GM21526 (cell line): ENCODE data around the gene TSC2.

Experiments used
- ATAC-seq: cut with Tn5 transposase; IDR thresholded peaks from one replicate; pipeline ENCODE4 v1.9.1; 2021; ENCODE audit warnings: moderate library complexity; ENCODE audit not compliant: unreplicated experiment, low FRiP score

The TSC2 gene

DNA sequence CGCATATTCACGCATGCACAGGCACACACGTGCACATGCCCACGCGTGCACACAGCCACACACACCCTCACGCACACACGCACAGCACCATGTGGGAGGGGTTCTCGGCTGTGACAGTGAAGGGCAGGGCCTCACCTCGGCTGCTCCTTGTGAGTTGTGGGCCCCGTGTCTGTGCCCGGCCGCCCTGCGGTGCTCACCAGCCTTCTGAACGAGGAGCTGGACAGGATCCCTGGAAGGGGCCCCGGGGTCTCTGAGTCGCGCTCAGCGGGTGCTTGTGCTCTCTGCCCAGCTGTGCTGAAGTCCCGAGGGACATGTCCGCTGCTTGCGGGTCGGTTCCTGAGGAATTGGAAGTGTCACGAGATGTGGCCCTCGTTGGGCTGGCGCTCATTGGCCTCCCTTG is 16.1 kb downstream of the TSC2 start:
- no peak for ATAC-seq

DNA sequence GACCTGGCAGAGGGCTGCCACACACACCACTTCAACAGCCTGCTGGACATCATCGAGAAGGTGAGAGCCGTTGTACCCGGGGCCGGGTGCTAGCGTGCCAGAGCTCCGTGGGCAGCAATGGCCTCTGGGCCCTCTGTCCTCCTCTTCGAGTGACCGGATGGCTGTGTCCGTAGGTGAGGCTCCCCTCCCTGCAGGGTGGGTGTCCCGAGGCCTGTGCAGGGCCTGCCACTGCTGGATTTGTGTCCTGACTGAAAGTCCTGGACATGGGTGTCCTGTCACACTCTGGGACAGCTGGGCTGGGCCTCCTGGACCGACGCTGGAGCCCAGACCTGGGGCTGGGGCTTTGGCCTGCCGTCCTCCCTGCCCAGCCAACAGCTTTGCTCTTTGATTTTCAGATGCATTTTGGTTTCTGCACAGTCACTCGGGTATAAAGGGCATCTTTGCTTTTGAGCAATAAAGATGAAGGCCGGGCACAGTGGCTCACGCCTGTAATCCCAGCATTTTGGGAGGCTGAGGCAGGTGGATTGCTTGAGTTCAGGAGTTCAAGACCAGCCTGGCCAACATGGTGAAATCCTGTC is 16.7 kb downstream of the TSC2 start:
- no peak for ATAC-seq

DNA sequence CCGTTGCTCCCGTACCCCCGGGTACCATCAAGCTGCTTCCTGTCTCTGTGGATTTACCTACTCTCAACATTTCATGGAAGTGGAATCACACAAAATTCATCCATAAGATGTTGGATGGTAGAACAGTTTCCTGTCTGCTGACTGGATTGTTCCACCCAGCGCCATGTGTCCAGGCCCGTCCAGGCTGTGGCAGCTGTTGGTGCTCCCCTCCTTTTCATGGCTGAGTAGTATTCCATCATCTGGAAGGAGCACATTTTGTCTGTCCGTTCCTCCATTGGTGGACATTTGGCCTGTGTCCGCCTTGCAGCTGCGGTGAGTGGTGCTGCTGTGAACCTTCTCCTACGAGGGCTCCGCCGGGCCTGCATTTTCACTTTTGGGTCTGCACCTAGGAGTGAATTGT is 18.4 kb downstream of the TSC2 start:
- no peak for ATAC-seq

DNA sequence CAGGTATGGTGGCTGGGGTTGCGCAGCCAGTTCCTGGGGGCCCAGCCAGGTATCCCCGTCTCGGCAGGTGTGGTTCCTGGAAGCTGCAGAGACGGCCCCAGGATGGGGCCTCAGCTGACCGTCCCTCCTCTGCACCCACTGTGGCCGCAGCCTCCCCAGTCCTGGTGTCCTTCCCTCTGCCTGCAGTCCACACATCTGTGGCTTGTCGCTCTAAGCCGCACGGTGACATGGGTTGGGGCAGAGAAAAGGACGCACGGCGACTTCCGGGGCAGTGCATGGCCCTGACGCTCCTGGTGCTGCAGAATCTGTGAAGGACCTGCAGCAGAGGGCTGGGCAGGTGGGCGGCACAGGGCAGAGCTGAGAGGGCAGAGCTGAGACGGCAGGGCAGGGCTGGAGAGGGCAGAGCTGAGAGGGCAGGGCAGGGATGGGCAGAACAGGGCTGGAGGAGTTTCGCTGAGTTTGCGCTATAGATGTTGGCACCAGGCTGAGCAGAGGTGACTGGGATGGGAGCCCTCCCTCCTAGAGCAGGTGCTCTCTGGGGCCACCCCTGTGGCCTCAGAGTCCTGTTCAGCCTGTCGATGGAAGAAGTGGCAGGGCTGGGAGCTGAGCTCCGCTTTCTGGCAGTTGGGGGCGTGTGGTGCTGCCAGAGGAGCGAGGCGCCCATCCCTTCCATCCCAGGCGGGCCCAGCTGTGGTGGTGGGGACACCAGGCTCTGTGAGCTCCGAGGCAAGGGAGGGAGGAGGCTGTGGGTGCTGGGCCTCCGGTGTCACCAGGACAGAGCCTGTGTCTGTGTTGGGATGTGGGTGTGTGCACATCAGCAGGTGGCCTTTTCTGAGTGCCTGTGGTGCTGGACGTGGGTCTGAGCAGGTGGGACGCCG is 23.0 kb downstream of the TSC2 start:
- no peak for ATAC-seq

DNA sequence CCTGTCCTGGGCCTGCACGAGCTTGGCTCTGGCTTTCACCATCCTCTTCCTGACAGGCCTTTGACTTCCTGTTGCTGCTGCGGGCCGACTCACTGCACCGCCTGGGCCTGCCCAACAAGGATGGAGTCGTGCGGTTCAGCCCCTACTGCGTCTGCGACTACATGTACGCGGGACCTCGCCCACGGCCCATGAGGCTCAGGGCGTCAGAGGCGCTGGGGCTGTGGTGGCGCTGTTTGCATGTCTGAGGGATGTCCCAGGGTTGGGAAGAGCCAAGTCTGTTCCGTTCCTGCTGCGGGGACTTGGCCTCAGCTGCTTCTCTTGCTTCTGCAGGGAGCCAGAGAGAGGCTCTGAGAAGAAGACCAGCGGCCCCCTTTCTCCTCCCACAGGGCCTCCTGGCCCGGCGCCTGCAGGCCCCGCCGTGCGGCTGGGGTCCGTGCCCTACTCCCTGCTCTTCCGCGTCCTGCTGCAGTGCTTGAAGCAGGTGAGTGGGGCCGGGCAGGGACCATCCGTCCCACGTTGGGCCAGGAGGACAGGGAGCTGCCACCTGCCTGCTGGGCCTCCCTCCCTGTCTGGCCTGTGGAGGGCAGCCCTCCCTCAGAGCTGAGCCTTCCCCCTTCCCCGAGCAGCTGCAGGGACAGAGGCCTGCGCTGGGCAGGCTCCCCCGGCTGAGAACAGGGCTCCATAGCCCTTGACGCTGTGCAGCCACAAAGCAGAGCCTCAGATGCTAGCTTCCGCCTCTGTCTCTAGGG is 23.8 kb downstream of the TSC2 start:
- no peak for ATAC-seq

DNA sequence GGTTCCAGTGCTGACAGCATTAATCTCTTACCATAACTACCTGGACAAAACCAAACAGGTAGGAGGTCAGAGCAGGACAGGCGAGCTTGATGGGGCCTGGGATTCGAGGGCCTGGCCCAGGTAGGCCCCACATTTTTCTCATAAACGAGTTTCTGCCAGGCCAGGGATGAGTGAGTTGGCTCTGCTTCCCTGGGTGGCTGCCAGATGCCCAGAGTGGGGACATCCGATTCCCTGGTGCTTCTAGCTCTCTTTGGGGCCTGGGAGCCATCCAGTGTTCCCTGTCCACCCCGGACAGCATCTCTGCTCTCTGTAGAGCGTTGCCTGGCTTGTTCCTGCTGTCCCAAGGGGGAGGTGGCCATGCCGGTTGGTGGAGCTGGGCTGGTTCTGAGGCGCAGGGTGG is 25.1 kb downstream of the TSC2 start:
- no peak for ATAC-seq

DNA sequence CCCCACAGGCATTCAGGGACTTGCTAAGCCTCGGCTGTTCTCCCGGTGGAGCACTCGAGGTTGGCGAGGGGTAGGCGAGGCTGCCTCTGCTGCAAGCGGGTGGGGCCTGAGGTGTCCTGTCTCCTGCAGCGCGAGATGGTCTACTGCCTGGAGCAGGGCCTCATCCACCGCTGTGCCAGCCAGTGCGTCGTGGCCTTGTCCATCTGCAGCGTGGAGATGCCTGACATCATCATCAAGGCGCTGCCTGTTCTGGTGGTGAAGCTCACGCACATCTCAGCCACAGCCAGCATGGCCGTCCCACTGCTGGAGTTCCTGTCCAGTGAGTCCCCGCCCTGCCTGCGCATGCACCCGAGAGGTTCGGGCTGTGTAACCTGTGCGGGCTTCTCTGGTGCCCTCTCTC is 26.3 kb downstream of the TSC2 start:
- no peak for ATAC-seq

DNA sequence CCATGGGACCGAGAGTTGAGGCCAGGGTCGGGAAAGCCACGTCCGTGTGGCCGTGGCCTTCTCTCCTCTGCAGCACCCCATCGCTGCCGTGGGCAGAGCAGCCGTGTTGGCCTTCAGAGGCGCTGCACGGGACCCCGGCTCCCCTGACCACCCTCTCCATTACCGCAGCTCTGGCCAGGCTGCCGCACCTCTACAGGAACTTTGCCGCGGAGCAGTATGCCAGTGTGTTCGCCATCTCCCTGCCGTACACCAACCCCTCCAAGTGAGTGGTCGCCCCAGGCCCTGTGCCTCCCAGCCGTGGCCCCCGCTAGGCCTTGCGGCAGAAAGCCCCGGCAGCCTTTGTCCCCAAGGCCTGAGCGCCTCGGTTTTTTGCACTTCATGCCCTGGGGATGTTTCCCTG is 27.8 kb downstream of the TSC2 start:
- ATAC-seq: no peak

DNA sequence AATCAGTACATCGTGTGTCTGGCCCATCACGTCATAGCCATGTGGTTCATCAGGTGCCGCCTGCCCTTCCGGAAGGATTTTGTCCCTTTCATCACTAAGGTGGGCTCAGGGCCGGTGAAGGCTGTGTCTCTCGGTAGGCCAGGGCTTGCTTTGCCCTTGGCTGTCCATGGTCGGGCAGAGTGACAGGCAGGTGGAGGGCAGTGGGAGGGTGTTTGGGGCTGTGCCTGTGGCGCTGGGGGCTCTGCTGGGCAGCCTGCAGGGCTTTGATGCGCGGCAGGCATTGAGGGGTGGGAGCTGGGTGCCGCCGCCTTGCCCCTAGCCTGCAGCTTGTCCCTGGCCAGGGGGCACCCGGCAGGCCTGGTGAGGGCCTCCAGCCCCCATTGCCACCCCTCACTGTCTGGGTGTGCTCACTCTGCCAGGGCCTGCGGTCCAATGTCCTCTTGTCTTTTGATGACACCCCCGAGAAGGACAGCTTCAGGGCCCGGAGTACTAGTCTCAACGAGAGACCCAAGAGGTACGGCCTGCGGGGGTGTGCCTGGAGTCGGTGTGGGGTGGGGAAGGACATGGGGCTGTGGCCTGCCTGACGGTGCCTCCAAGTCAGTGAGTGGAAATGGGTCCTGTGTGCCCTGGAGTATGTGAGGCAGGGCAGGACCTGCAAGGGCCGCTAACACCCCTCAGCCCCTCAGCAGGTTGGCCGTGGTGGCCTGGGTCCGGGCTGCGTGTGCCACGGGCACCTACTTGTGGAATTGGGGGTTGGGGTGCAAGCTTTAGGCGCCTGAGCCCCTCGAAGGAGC is 28.5 kb downstream of the TSC2 start:
- no peak for ATAC-seq

DNA sequence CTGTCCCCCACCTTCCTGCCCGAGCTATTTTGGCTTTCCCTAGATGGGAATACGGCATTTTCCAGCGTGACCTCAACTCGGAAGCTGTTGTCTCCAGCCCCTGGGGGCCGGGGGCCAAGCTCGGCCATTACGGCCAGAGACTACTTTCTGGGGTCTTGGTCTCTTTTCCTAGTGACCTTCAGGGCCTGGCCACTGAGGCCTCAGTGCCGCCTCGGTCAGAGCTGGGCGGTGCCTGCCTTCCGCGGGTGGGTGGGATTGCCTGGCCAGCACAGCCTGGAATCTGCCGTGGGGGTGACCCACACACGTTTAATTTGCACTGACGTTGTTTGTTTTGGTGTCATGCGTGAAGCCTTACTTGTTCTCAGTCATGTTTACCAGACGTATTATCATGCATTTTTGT is 29.2 kb downstream of the TSC2 start:
- ATAC-seq: no peak

DNA sequence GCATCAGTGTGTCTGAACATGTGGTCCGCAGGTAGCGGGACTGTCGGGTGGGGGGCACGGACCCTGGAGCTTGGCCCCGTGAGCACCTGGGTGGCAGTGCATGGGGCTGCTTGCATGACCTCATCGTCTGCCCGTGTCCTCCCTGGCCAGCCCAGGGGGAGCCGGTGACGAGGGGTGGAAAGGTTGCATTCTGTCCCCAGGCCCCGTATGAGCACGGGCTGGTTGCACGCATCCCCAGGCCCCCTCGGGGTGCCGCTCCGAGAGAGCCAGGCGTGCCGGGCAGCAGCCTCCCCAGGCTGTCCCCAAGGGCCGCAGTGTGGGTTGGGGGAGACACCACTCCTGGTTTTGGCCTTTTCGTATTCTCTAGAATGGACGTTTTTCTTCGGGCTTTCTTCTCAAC is 29.9 kb downstream of the TSC2 start:
- no peak for ATAC-seq

DNA sequence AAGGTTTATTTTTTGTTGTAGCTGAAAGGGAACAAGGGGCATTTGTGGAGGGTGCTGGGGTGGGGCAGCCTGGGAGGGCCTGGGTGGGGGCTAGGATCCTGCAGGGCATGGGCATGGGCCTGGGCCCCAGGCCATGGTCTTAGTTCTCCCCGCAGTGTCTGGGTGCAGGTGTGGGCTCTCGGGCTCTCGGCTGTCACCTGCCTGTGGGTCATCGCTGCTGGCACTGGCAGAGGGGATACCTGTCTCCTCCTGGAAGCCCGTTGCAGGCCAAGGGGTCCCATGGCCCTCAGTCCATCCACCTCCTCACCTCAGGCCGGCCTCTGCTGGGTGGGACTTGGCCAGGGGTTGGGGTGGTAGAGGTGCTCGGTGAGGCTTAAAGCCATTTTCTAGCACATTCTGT is 30.3 kb downstream of the TSC2 start:
- ATAC-seq: no peak

DNA sequence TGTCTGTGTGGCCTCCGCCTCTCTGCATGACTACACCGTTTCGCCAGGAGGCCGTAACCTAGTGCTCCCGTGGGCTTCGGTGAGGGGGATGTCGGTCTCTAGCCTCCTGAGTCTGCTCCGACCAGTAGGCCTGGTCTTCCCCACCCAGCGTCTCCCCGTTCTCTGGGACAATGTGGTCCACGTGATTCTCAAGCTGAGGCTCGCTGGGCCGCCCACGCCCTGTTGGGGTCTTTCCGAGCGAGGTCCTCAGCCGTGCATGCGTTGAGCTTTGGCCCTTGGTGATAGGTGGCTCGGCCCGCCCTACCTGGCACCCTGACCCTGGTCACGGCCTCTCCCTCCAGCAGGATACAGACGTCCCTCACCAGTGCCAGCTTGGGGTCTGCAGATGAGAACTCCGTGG is 30.9 kb downstream of the TSC2 start:
- no peak for ATAC-seq

DNA sequence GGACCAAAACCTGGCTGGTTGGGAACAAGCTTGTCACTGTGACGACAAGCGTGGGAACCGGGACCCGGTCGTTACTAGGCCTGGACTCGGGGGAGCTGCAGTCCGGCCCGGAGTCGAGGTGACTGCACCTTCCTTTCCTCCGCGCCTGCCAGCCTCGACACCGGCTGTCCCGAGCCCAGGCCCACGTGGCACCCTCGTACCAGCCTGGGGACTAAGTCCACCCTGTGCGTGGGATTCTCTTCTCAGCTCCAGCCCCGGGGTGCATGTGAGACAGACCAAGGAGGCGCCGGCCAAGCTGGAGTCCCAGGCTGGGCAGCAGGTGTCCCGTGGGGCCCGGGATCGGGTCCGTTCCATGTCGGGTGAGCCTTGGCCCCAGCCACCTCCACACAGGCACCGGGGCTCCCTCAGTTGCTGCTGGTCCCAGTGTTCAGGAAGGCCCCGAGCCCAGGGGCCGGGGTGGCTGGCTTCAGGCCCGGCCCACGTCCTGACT is 31.6 kb downstream of the TSC2 start:
- ATAC-seq: no peak

DNA sequence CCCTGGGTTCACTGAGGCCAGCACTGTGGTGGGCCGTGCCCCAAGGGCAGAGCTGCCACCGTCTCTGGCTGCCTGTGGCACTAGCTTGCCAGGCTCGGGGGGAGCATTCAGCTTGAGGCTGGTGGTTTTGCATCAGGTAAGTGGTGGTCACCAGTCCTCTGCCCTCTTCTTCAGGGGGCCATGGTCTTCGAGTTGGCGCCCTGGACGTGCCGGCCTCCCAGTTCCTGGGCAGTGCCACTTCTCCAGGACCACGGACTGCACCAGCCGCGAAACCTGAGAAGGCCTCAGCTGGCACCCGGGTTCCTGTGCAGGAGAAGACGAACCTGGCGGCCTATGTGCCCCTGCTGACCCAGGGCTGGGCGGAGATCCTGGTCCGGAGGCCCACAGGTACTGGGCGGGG is 32.2 kb downstream of the TSC2 start:
- ATAC-seq: no peak

DNA sequence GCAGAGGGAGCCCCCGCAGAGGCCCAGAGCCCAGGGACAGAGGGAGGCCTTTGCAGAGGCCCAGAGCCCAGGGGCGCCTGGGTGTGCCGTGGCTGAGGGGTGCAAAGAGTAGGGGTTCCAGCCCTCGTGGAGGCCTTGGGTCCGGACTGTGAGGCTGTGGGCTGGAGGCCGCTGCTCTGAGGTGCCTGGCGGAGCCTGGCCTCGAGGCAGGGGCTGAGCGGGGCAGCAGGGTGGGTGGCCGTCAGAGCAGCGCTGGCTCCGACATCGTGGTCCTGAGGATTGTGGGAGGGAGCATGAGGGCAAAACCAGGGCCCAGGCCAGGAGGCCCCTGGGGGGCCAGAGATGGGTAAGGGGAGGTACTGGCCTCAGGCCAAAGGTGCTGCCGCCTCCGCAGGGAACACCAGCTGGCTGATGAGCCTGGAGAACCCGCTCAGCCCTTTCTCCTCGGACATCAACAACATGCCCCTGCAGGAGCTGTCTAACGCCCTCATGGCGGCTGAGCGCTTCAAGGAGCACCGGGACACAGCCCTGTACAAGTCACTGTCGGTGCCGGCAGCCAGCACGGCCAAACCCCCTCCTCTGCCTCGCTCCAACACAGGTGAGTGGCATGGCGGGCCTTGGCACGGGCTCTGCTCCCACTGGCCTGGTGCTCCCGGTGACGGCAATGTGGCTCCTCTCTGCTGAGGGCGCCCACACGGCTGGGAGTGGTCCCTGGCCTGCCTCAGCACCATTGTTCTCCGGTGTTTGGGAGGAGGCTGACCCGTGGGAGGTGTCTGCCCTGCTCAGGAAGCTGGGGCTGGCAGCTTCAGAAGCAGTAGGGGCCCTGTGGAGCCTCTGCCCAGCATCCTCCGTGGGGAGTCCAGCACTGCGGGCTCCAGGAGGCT is 33.7 kb downstream of the TSC2 start:
- ATAC-seq: no peak

DNA sequence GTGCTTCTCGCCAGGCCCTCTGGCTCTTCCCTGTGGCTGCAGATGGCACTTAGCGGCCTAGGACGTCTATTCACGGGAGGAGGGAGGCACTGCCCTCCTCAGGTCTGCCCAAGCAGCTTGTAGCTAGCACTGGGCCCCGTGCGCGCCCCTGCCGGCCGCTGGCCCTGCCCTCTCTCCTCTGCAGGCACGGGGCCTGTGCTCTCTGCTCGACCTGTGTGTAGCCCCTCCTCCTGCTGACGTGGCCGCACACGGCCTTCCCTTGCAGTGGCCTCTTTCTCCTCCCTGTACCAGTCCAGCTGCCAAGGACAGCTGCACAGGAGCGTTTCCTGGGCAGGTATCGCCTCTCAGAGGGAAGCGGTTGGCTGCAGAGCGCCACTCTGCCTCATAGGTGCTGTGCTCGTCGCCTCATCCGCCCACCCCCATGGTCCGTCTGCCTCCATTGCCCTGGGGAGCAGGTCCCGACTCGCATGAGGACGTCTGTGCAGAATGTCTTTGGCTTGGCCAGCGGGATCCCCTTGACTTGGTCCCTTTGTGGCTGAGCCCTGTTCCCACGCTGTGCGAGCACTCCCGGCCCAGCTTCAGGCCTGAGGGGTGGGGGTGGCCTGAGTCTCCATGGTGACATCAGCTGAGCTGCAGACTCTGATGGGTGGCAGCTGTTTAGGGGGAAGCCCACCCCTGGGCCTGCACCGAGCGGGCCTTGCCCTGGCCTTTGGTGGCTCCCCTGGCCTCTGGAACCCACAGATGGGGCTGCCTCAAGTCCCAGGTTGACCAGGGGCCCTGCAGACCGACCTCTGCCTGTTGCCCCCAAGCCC is 34.6 kb downstream of the TSC2 start:
- ATAC-seq: no peak

DNA sequence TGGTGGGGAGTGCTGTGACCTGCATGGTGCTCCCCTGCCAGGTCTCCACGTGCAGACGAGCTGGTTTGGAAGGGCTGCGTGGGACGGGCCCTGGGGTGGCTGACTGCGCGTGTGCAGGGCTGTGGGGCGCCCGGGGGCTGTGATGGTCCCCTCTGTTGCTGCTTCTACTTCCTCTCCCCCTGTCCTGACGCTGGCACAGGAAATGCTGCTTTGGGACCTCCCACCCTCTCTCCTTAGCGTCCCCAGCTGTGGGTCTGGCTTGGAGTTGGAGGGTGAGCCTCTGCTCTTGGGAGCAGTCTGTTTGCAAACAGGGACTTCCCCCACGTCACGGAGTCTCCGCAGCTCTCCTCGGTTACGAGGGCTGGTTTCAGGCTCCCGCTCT is 35.2 kb downstream of the TSC2 start:
- ATAC-seq: no peak

DNA sequence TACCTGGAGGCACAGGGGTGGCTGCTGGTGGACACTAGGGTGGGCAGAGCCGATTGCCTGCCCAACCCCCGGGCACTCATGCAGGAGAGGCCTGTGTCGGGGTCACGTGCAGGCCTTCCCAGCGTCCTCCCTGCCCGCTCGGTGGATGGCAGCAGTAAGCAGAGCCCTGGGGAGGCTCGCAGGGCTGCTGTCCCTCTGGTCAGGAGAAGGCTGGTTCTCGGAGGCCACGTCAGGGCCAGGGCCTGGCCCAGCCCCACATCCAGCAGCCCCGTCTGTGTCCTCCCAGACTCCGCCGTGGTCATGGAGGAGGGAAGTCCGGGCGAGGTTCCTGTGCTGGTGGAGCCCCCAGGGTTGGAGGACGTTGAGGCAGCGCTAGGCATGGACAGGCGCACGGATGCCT is 35.6 kb downstream of the TSC2 start:
- ATAC-seq: no peak
